NCI-H510A (cell line): Measurements from ENCODE around the gene MRPL42.
"Not testable (repeated sequence)": the region's sequence is repeated elsewhere in the genome, so short reads cannot be mapped to it uniquely, and the experiment has no call there.

Experiments used
- DNase-seq: peaks from one replicate; lab custom pipeline; 2025; lab: John Stamatoyannopoulos, UW

The MRPL42 gene

GRCh38 chr12:93549174-93549573 lies 81.9 kb downstream of the MRPL42 start:
- no peak for DNase-seq

GRCh38 chr12:93550748-93551611 lies 83.7 kb downstream of the MRPL42 start:
- no peak for DNase-seq

GRCh38 chr12:93552427-93552826 lies 85.1 kb downstream of the MRPL42 start:
- DNase-seq, result no peak

GRCh38 chr12:93557879-93558278 lies 90.6 kb downstream of the MRPL42 start:
- not testable (repeated sequence) for DNase-seq

- DNase-seq, result not testable (repeated sequence)
Measured at GRCh38 chr12:93558685-93559084, 91.4 kb downstream of the MRPL42 start.

- no peak for DNase-seq
Measured at GRCh38 chr12:93563807-93564538, 96.7 kb downstream of the MRPL42 start.

- DNase-seq, result no peak
Measured at GRCh38 chr12:93565760-93566159, 98.4 kb downstream of the MRPL42 start.
